Measurements from ENCODE around the gene SREK1. TPM values are rescaled to one million over a fixed set of nuclear protein-coding genes. Genes with fewer than 3 reads are reported as not detected.

SREK1 gene
- total RNA-seq, 1 experiment from 2014 or later, result 59.6 TPM

GRCh38 chr5:66130493-66130892, 13.6 kb upstream of the SREK1 start:
- Histone ChIP-seq H4K8ac (replicated peaks; ENCODE audit: insufficient read length, low read depth, low read length) (no peak overlapping the region), H3K27me3 (ENCODE audit: insufficient read depth, low read length) (no peaks in the 10 kb centered on the region), H3K9ac (ENCODE audit: extremely low read depth, insufficient read length, low read length) (no peak overlapping the region), H3K79me1 (ENCODE audit: insufficient read depth, low read depth, low read length, poor library complexity, severe bottlenecking) (no peaks in the 10 kb centered on the region), H3K4ac (ENCODE audit: low read depth, low read length) (no peak overlapping the region), H2BK12ac (ENCODE audit: insufficient read length, low read depth, low read length) (no peak overlapping the region), H3K18ac (ENCODE audit: insufficient read length, low read depth, low read length) (no peak overlapping the region), H2BK20ac (ENCODE audit: low read depth, low read length, poor library complexity, severe bottlenecking) (no peak overlapping the region), H3K79me2 (ENCODE audit: insufficient read depth, low read length) (no peaks in the 10 kb centered on the region), H3K27ac (ENCODE audit: insufficient read length, low read depth, low read length) (no peak overlapping the region), H2BK15ac (ENCODE audit: low read depth, low read length) (no peak overlapping the region), H3K56ac (ENCODE audit: insufficient read length, low read depth, low read length) (no peak overlapping the region), H2AK5ac (ENCODE audit: insufficient read length, low read length) (no peak overlapping the region), H3K14ac (ENCODE audit: insufficient read depth, low read length) (no peak overlapping the region), H2BK5ac (ENCODE audit: insufficient read length, low read length) (no peak overlapping the region), H3K4me2 (ENCODE audit: insufficient read depth, insufficient read length, low read length) (no peak overlapping the region), H4K5ac (ENCODE audit: insufficient read length, low read depth, low read length) (no peak overlapping the region), H4K91ac (ENCODE audit: insufficient read length, low read depth, low read length) (no peak overlapping the region), H3K9me3 (ENCODE audit: control insufficient read depth, low read depth, low read length) (no peaks in the 10 kb centered on the region), H3K4me1 (ENCODE audit: insufficient read depth, low read length) (no peaks in the 10 kb centered on the region), H3K23ac (ENCODE audit: insufficient read length, low read depth, low read length) (no peak overlapping the region), H3K23me2 (ENCODE audit: insufficient read length, low read depth, low read length, poor library complexity, severe bottlenecking) (no peaks in the 10 kb centered on the region), H2BK120ac (ENCODE audit: low read depth, low read length, poor library complexity, severe bottlenecking) (no peak overlapping the region), H4K20me1 (ENCODE audit: control insufficient read depth, insufficient read depth, insufficient read length) (no peaks in the 10 kb centered on the region), H2AFZ (ENCODE audit: low read length) (no peak overlapping the region), H3T11ph (ENCODE audit: low read length) (no peak overlapping the region)
- WGBS (ENCODE audit: extremely low coverage, insufficient read length, low lambda C conversion rate), result no CpG with 5 or more reads among the region's 1 CpG
- H3K4me3 Mint-ChIP-seq, result no peak overlapping the region
- H3K36me3 Mint-ChIP-seq (ENCODE audit: insufficient read depth in 1 of 3, low read depth in 3 of 3), result 0 out of 7 replicates have a peak, but pooled peaks cover 0 to 2% (median 0%) of the 10 kb centered on the region in 3 experiments
- TF ChIP-seq CTCF (conservative IDR thresholded peaks at IDR 0.05), result no peak
- no peaks in the 10 kb centered on the region for H3K27me3 Mint-ChIP-seq (ENCODE audit: low read depth)
- H3K27ac Mint-ChIP-seq, result no peak overlapping the region; a peak in 1 of 7 replicates
- peaks cover 6 to 7% of the 10 kb centered on the region in 2 experiments for H3K4me1 Mint-ChIP-seq
- H3K9me3 Mint-ChIP-seq, result peaks cover 3 to 6% of the 10 kb centered on the region in 2 experiments; a peak in 3 of 5 replicates
- DNase-seq, result no peak
